H1 (cell line): ENCODE data around the gene MKNK2. TPM values are rescaled to one million over a fixed set of nuclear protein-coding genes. Genes with fewer than 3 reads are reported as not detected.

Experiments
- ATF2 ChIP-seq: IDR thresholded peaks from 2 replicates; pipeline ENCODE4 v1.6.1; 2012; ENCODE audit warnings: low read length, inconsistent platforms
- JUN ChIP-seq: IDR thresholded peaks from 2 replicates; pipeline ENCODE4 v1.6.1; 2011; ENCODE audit warnings: low read depth, mild to moderate bottlenecking, improper control_type of control experiment, low read length
- POLR2A ChIP-seq, 2 experiments: IDR thresholded peaks; 1 replicate in 1 of 2; 2 replicates in 1 of 2; pipeline ENCODE4 v1.6.1; 2011; ENCODE audit warnings: low read depth in 2 of 2, low read length in 2 of 2, mild to moderate bottlenecking in 2 of 2; ENCODE audit errors: control extremely low read depth in 1 of 2
- RNF2 ChIP-seq: fragments of 200-900, 300-1000 bp; sonication (generic); IDR thresholded peaks from 2 replicates; pipeline ENCODE4 v1.7.1; 2016; ENCODE audit warnings: borderline replicate concordance, low read depth, mild to moderate bottlenecking, antibody characterized with exemption, low read length; ENCODE audit not compliant: poor library complexity, severe bottlenecking; ENCODE audit errors: missing control alignments
- TAF1 ChIP-seq: IDR thresholded peaks from 2 replicates; pipeline ENCODE4 v1.6.1; 2011; ENCODE audit warnings: mild to moderate bottlenecking, low read depth, low read length
- TBP ChIP-seq: IDR thresholded peaks from 2 replicates; pipeline ENCODE4 v1.6.1; 2011; ENCODE audit warnings: low read depth, low read length, improper control_type of control experiment
- YY1 ChIP-seq: IDR thresholded peaks from 2 replicates; pipeline ENCODE4 v1.6.1; 2011; ENCODE audit warnings: low read depth, mild to moderate bottlenecking, low read length
- polyA plus RNA-seq, 7 experiments: library from polyadenylated mRNA; depleted of rRNA in 3 of 7; stranded (reverse) in 5 of 7; unstranded in 2 of 7; fragments of >200 nt in 5 of 7; fragments of 200-250 nt in 2 of 7; gene quantifications; 1 replicate in 5 of 7; 2 replicates in 1 of 7; 4 replicates in 1 of 7; pipeline versions ENCODE4 v1.2.1 to v1.2.3, GENCODE V29; 2011 to 2013; ENCODE audit warnings: missing spikeins in 2 of 7, mixed read lengths in 2 of 7
- total RNA-seq: library from RNA; stranded (reverse); fragmentation: NEBNext Ultra II Directional; extraction: Animal tissue kit (Norgen Biotek cat#: 25700); gene quantifications from 2 replicates; pipeline ENCODE4 v1.2.1, GENCODE V29; 2021

MKNK2 gene
- total and polyA plus RNA-seq, 2 of the 8 experiments (the other 6 are each of a cell fraction or from before 2014, with no cell fraction given) = 163 to 166 TPM

- TF ChIP-seq ATF2 (no peak), RNF2 (no peak), POLR2A (IDR thresholded peaks at IDR 0.05; ENCODE audit: control extremely low read depth in 1 of 2, low read depth in 2 of 2, low read length in 2 of 2) (no peak), YY1 (no peak), JUN (no peak), TAF1 (no peak), TBP (no peak)
Observed at GRCh38 chr19:2012941-2013682, 37.9 kb downstream of the MKNK2 start (continued).
